ENCODE measurements around the gene FKBP8. TPM values are rescaled to one million over a fixed set of nuclear protein-coding genes. Genes with fewer than 3 reads are reported as not detected.

The FKBP8 gene
- total RNA-seq, 2 experiments from 2014 or later = 200 to 201 TPM

GRCh38 chr19:18589380-18590272 lies 46.3 kb upstream of the FKBP8 start:
- Histone ChIP-seq H3K9me2 (ENCODE audit: insufficient read depth, low read length) (no peaks in the 10 kb centered on the region), H2AFZ (ENCODE audit: low read length) (peak overlapping the region; percentile 80; the same call in 1 of the 2 replicates), H3K27ac (ENCODE audit: low read depth, low read length, poor library complexity, severe bottlenecking) (peak overlapping the region; percentile 70), H3K36me3 (ENCODE audit: insufficient read depth, low read length) (peaks cover 17% of the 10 kb centered on the region; the same call in 1 of the 2 replicates), H3K4me1 (ENCODE audit: insufficient read depth, low read length, poor library complexity, severe bottlenecking) (peaks cover 55% of the 10 kb centered on the region), H3K79me2 (ENCODE audit: insufficient read depth, low read depth, low read length) (peaks cover 10% of the 10 kb centered on the region), H4K20me1 (ENCODE audit: insufficient read depth, low read length) (no peaks in the 10 kb centered on the region), H3K9me3 (ENCODE audit: low read length) (no peaks in the 10 kb centered on the region), H3K4me3 (ENCODE audit: low read depth, low read length, poor library complexity, severe bottlenecking) (peak overlapping the region; percentile 68), H3K4me2 (ENCODE audit: low read length) (peak overlapping the region; percentile 68)
- intact Hi-C loops (cut with micrococcal nuclease; ENCODE audit: unreplicated experiment) = loop anchor here (1.0 to 5.0 kb wide), 6 partner anchors 47 to 243 kb away; partner anchors contain the start of genes ELL, FKBP8, KLHL26 and UPF1
- no TSS peak for BruUV-seq (replicated peaks)
- ChIA-PET POLR2A (interaction anchor here (0.7 to 4.9 kb wide), 7 partner anchors 18 to 726 kb away, joined by 3 to 23 read pairs (median 5); partner anchors contain the start of genes FKBP8, KXD1 and UBA52), CTCF (ENCODE audit: unreplicated experiment) (interaction anchor here (0.6 to 1.1 kb wide), 4 partner anchors 32 to 201 kb away, joined by 3 to 4 read pairs (median 4); no protein-coding TSS in a partner anchor)
- TF ChIP-seq, protein P1, sequence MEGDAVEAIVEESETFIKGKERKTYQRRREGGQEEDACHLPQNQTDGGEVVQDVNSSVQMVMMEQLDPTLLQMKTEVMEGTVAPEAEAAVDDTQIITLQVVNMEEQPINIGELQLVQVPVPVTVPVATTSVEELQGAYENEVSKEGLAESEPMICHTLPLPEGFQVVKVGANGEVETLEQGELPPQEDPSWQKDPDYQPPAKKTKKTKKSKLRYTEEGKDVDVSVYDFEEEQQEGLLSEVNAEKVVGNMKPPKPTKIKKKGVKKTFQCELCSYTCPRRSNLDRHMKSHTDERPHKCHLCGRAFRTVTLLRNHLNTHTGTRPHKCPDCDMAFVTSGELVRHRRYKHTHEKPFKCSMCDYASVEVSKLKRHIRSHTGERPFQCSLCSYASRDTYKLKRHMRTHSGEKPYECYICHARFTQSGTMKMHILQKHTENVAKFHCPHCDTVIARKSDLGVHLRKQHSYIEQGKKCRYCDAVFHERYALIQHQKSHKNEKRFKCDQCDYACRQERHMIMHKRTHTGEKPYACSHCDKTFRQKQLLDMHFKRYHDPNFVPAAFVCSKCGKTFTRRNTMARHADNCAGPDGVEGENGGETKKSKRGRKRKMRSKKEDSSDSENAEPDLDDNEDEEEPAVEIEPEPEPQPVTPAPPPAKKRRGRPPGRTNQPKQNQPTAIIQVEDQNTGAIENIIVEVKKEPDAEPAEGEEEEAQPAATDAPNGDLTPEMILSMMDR (conservative IDR thresholded peaks at IDR 0.05; ENCODE audit: low read length) = no peak
- no peak for TF ChIP-seq EZH2phosphoT487 (IDR thresholded peaks at IDR 0.05; ENCODE audit: borderline replicate concordance, low read depth, low read length)
- peak; percentile 80 for DNase-seq (ENCODE audit: low spot score)

- peak within 1 kb of the TSS; percentile 70 for H3K27ac ChIP-seq (ENCODE audit: low read depth, low read length, poor library complexity, severe bottlenecking)
- H4K20me1 ChIP-seq (ENCODE audit: insufficient read depth, low read length) = no peaks in the 10 kb centered on the region
- intact Hi-C loops (cut with micrococcal nuclease; ENCODE audit: unreplicated experiment) = loop anchor here (1.0 to 5.0 kb wide), 6 partner anchors 46 to 244 kb away; partner anchors contain the start of genes ELL, FKBP8, KLHL26 and UPF1
- peaks cover 17% of the 10 kb centered on the region; the same call in 1 of the 2 replicates for H3K36me3 ChIP-seq (ENCODE audit: insufficient read depth, low read length)
- peak within 1 kb of the TSS; percentile 68 for H3K4me3 ChIP-seq (ENCODE audit: low read depth, low read length, poor library complexity, severe bottlenecking)
- peaks cover 51% of the 10 kb centered on the region for H3K4me1 ChIP-seq (ENCODE audit: insufficient read depth, low read length, poor library complexity, severe bottlenecking)
- peaks cover 10% of the 10 kb centered on the region for H3K79me2 ChIP-seq (ENCODE audit: insufficient read depth, low read depth, low read length)
- peak within 1 kb of the TSS; percentile 80; the same call in 1 of the 2 replicates for H2AFZ ChIP-seq (ENCODE audit: low read length)
- no peaks in the 10 kb centered on the region for H3K9me3 ChIP-seq (ENCODE audit: low read length)
- H3K4me2 ChIP-seq (ENCODE audit: low read length) = peak within 1 kb of the TSS; percentile 68
- ChIA-PET POLR2A (interaction anchor here (1.0 to 4.9 kb wide), 6 partner anchors 17 to 94 kb away, joined by 3 to 23 read pairs (median 8); partner anchors contain the start of genes FKBP8, KXD1 and UBA52), CTCF (ENCODE audit: unreplicated experiment) (interaction anchor here (0.6 to 1.1 kb wide), 4 partner anchors 51 to 201 kb away, joined by 3 to 12 read pairs (median 4); no protein-coding TSS in a partner anchor)
- no TSS peak for BruUV-seq (replicated peaks)
- DNase-seq (ENCODE audit: low spot score) = peak; percentile 94
- TF ChIP-seq EZH2phosphoT487 (IDR thresholded peaks at IDR 0.05; ENCODE audit: borderline replicate concordance, low read depth, low read length) = no peak
- TF ChIP-seq, protein P1 (conservative IDR thresholded peaks at IDR 0.05; ENCODE audit: low read length) = peak; percentile 92
- no peaks in the 10 kb centered on the region for H3K9me2 ChIP-seq (ENCODE audit: insufficient read depth, low read length)
Observed at GRCh38 chr19:18588611-18589379, 45.4 kb upstream of the FKBP8 start, which contains the start of gene REX1BD. Gene REX1BD, plus strand, starts transcription at chr19:18588798. Its CDS starts 4 bp downstream, at chr19:18588802.
